WTC11 (cell line): ENCODE measurements around the gene RAP1GDS1. TPM values are rescaled to one million over a fixed set of nuclear protein-coding genes. Genes with fewer than 3 reads are reported as not detected.
A peak's percentile ranks its signal among the peaks of the same experiment; 100 is the strongest.

Experiments used
- ATAC-seq: fragments of 200-7000 bp; cut with Tn5 transposase; 2 replicates; pipeline ENCODE4 v1.10.0; 2021; ENCODE audit warnings: mild to moderate bottlenecking, moderate library complexity
- CTCF ChIA-PET: fragments of 300-600 bp; sonication (Branson Sonifier 250); formaldehyde crosslinking; loops from one replicate; lab custom pipeline; 2021; ENCODE audit warnings: antibody characterized with exemption; lab: Charles Lee
- POLR2A ChIA-PET: fragments of 350-600 bp; sonication (Branson Sonifier 250); formaldehyde crosslinking; loops from one replicate; lab custom pipeline; 2021; ENCODE audit warnings: antibody characterized with exemption; lab: Charles Lee
- DNase-seq: peaks from one replicate; pipeline ENCODE4 v3.0.0; 2021; ENCODE audit warnings: low spot score
- H3K27ac Mint-ChIP-seq: 2 replicates; pipeline ENCODE4 v1.8.0; 2021; ENCODE audit warnings: mixed read lengths
- H3K27me3 Mint-ChIP-seq: 2 replicates; pipeline ENCODE4 v1.8.0; 2021; ENCODE audit warnings: low read depth, mild to moderate bottlenecking, moderate library complexity, mixed read lengths
- H3K36me3 Mint-ChIP-seq: 2 replicates; pipeline ENCODE4 v1.8.0; 2021; ENCODE audit warnings: mixed read lengths
- H3K4me1 Mint-ChIP-seq: 2 replicates; pipeline ENCODE4 v1.8.0; 2022; ENCODE audit warnings: mixed read lengths
- H3K4me3 Mint-ChIP-seq: 2 replicates; pipeline ENCODE4 v1.8.0; 2021; ENCODE audit warnings: mild to moderate bottlenecking, moderate library complexity, mixed read lengths
- H3K9me3 Mint-ChIP-seq: 2 replicates; pipeline ENCODE4 v1.8.0; 2021; ENCODE audit warnings: mixed read lengths
- ETV6 ChIP-seq: sonication (generic); formaldehyde crosslinking; IDR thresholded peaks from 2 replicates; pipeline ENCODE4 v1.8.1; 2022; ENCODE audit warnings: mild to moderate bottlenecking, missing genetic modification reagents
- JUN ChIP-seq: sonication (generic); formaldehyde crosslinking; IDR thresholded peaks from 2 replicates; pipeline ENCODE4 v1.8.0; 2023; ENCODE audit warnings: mild to moderate bottlenecking, missing genetic modification reagents
- MYBL2 ChIP-seq: sonication (generic); formaldehyde crosslinking; IDR thresholded peaks from 2 replicates; pipeline ENCODE4 v1.8.1; 2023; ENCODE audit warnings: mild to moderate bottlenecking, moderate library complexity, missing genetic modification reagents
- PRRX2 ChIP-seq: fragments of 250-450 bp; sonication (Bioruptor Pico); IDR thresholded peaks from 2 replicates; pipeline ENCODE4 v1.8.0; 2021; ENCODE audit warnings: mild to moderate bottlenecking
- SOX15 ChIP-seq: fragments of 250-450 bp; sonication (Bioruptor Pico); IDR thresholded peaks from 2 replicates; pipeline ENCODE4 v1.9.0; 2021; ENCODE audit warnings: mild to moderate bottlenecking
- TP53 ChIP-seq: sonication (generic); formaldehyde crosslinking; IDR thresholded peaks from 2 replicates; pipeline ENCODE4 v1.8.1; 2023; ENCODE audit warnings: mild to moderate bottlenecking, missing genetic modification reagents
- ZNF138 ChIP-seq: sonication (generic); formaldehyde crosslinking; conservative IDR thresholded peaks from 2 replicates; pipeline ENCODE4 v1.8.1; 2022; ENCODE audit warnings: mild to moderate bottlenecking, moderate library complexity, missing genetic modification reagents
- ZNF219 ChIP-seq: sonication (generic); formaldehyde crosslinking; IDR thresholded peaks from 2 replicates; pipeline ENCODE4 v1.8.0; 2023; ENCODE audit warnings: missing genetic modification reagents, mild to moderate bottlenecking, borderline replicate concordance
- ZNF263 ChIP-seq: sonication (generic); formaldehyde crosslinking; IDR thresholded peaks from 2 replicates; pipeline ENCODE4 v1.8.1; 2022; ENCODE audit warnings: low read depth, mild to moderate bottlenecking, moderate library complexity, missing genetic modification reagents
- ZNF396 ChIP-seq: fragments of 250-450 bp; sonication (Bioruptor Pico); IDR thresholded peaks from 2 replicates; pipeline ENCODE4 v1.8.0; 2021; ENCODE audit warnings: mild to moderate bottlenecking, moderate library complexity, borderline replicate concordance
- ZNF416 ChIP-seq: fragments of 250-450 bp; sonication (Bioruptor Pico); IDR thresholded peaks from 2 replicates; pipeline ENCODE4 v1.9.0; 2021; ENCODE audit warnings: mild to moderate bottlenecking, inconsistent platforms
- ZNF423 ChIP-seq: fragments of 250-450 bp; sonication (Bioruptor Pico); IDR thresholded peaks from 2 replicates; pipeline ENCODE4 v2.1.2; 2022; ENCODE audit warnings: mild to moderate bottlenecking, moderate library complexity
- ZNF671 ChIP-seq: fragments of 250-450 bp; sonication (Bioruptor Pico); IDR thresholded peaks from 2 replicates; pipeline ENCODE4 v1.8.0; 2021; ENCODE audit warnings: mild to moderate bottlenecking
- total RNA-seq: library from RNA; stranded (reverse); gene quantifications from 3 replicates; pipeline ENCODE4 v1.2.3, GENCODE V29; 2021
- TF ChIP-seq, protein P1 (sequence below): sonication (generic); formaldehyde crosslinking; IDR thresholded peaks from 2 replicates; pipeline ENCODE4 v1.8.0; 2022; ENCODE audit warnings: missing genetic modification reagents
- TF ChIP-seq, protein P2 (sequence below): sonication (generic); formaldehyde crosslinking; IDR thresholded peaks from 2 replicates; pipeline ENCODE4 v1.8.0; 2023; ENCODE audit warnings: missing genetic modification reagents
- TF ChIP-seq, protein P3 (sequence below): sonication (generic); formaldehyde crosslinking; IDR thresholded peaks from 2 replicates; pipeline ENCODE4 v1.8.1; 2023; ENCODE audit warnings: mild to moderate bottlenecking, missing genetic modification reagents, moderate library complexity
- TF ChIP-seq, protein P4 (sequence below): fragments of 250-450 bp; sonication (Bioruptor Pico); IDR thresholded peaks from 2 replicates; pipeline ENCODE4 v1.8.0; 2021; ENCODE audit warnings: mild to moderate bottlenecking
- TF ChIP-seq, protein P5 (sequence below): sonication (generic); formaldehyde crosslinking; IDR thresholded peaks from 2 replicates; pipeline ENCODE4 v1.8.0; 2023; ENCODE audit warnings: mild to moderate bottlenecking, missing genetic modification reagents
- TF ChIP-seq, protein P6 (sequence below): sonication (generic); formaldehyde crosslinking; IDR thresholded peaks from 2 replicates; pipeline ENCODE4 v1.8.1; 2023; ENCODE audit warnings: mild to moderate bottlenecking, missing genetic modification reagents, borderline replicate concordance

RAP1GDS1 gene
- total RNA-seq, 1 experiment from 2014 or later = 29.9 TPM

DNA sequence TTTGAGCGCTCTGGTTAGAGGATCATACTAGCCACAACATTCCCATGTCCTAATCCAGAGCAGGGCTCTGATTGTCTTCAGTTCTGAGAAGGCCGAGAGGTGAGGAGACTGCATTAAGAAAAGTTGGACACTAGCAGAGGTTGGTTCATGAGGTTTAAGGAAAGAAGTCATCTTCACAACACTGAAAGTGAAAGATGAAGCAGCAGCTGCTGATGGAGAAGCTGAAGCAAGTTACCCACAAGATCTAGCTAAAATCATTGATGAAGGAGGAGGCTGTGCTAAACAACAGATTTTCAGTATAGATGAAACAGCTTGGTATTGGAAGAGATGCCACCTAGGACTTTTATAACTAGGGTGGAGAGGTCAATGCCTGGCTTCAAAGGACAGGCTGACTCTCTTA is 36.8 kb downstream of the RAP1GDS1 start:
- Mint-ChIP-seq H3K36me3 (peaks cover 21% of the 10 kb centered on the region), H3K4me1 (no peaks in the 10 kb centered on the region), H3K27ac (peak overlapping the region; percentile 30; the same call in 1 of the 2 replicates), H3K9me3 (peaks cover 16% of the 10 kb centered on the region), H3K4me3 (no peak overlapping the region), H3K27me3 (no peaks in the 10 kb centered on the region)
- ATAC-seq (no peak), DNase-seq (no peak)
- TF ChIP-seq, protein P1, sequence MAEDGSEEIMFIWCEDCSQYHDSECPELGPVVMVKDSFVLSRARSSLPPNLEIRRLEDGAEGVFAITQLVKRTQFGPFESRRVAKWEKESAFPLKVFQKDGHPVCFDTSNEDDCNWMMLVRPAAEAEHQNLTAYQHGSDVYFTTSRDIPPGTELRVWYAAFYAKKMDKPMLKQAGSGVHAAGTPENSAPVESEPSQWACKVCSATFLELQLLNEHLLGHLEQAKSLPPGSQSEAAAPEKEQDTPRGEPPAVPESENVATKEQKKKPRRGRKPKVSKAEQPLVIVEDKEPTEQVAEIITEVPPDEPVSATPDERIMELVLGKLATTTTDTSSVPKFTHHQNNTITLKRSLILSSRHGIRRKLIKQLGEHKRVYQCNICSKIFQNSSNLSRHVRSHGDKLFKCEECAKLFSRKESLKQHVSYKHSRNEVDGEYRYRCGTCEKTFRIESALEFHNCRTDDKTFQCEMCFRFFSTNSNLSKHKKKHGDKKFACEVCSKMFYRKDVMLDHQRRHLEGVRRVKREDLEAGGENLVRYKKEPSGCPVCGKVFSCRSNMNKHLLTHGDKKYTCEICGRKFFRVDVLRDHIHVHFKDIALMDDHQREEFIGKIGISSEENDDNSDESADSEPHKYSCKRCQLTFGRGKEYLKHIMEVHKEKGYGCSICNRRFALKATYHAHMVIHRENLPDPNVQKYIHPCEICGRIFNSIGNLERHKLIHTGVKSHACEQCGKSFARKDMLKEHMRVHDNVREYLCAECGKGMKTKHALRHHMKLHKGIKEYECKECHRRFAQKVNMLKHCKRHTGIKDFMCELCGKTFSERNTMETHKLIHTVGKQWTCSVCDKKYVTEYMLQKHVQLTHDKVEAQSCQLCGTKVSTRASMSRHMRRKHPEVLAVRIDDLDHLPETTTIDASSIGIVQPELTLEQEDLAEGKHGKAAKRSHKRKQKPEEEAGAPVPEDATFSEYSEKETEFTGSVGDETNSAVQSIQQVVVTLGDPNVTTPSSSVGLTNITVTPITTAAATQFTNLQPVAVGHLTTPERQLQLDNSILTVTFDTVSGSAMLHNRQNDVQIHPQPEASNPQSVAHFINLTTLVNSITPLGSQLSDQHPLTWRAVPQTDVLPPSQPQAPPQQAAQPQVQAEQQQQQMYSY = no peak
- TF ChIP-seq, protein P2, sequence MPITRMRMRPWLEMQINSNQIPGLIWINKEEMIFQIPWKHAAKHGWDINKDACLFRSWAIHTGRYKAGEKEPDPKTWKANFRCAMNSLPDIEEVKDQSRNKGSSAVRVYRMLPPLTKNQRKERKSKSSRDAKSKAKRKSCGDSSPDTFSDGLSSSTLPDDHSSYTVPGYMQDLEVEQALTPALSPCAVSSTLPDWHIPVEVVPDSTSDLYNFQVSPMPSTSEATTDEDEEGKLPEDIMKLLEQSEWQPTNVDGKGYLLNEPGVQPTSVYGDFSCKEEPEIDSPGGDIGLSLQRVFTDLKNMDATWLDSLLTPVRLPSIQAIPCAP = no peak
- TF ChIP-seq, protein P3, sequence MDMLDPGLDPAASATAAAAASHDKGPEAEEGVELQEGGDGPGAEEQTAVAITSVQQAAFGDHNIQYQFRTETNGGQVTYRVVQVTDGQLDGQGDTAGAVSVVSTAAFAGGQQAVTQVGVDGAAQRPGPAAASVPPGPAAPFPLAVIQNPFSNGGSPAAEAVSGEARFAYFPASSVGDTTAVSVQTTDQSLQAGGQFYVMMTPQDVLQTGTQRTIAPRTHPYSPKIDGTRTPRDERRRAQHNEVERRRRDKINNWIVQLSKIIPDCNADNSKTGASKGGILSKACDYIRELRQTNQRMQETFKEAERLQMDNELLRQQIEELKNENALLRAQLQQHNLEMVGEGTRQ (CRISPR knock-in tag) = no peak
- TF ChIP-seq, protein P4, sequence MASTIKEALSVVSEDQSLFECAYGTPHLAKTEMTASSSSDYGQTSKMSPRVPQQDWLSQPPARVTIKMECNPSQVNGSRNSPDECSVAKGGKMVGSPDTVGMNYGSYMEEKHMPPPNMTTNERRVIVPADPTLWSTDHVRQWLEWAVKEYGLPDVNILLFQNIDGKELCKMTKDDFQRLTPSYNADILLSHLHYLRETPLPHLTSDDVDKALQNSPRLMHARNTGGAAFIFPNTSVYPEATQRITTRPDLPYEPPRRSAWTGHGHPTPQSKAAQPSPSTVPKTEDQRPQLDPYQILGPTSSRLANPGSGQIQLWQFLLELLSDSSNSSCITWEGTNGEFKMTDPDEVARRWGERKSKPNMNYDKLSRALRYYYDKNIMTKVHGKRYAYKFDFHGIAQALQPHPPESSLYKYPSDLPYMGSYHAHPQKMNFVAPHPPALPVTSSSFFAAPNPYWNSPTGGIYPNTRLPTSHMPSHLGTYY (CRISPR knock-in tag) = no peak
- TF ChIP-seq ZNF263 (CRISPR knock-in tag) (no peak), ZNF671 (CRISPR knock-in tag) (no peak), ZNF219 (no peak), TP53 (CRISPR knock-in tag) (no peak)
- ChIA-PET POLR2A (no interaction called here), CTCF (no interaction called here)

DNA sequence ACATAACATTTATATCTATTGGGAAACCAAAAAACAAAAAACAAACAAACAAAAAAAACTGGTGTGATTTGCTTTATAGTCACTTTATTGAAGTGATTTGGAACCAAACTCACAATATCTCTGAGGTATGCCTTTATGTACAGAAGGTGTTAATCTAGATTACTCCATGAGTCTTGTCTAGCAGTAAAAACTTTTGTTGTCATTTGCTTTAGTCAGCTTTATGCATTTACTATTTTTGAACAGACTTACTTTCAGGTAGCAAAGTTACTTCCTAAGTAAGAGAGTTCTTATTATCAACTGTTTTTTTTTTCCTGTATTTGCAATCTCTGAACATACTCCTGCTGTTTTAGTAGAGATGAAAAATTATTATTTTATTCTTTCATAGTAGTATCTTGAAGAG is 39.5 kb downstream of the RAP1GDS1 start:
- Mint-ChIP-seq H3K27me3 (no peaks in the 10 kb centered on the region), H3K36me3 (peaks cover 32% of the 10 kb centered on the region), H3K9me3 (peaks cover 33% of the 10 kb centered on the region), H3K4me3 (no peak overlapping the region), H3K27ac (no peak overlapping the region), H3K4me1 (no peaks in the 10 kb centered on the region)
- ChIA-PET CTCF (no interaction called here), POLR2A (no interaction called here)
- DNase-seq = no peak
- ATAC-seq = no peak
- TF ChIP-seq ZNF423 (no peak), PRRX2 (no peak), ZNF138 (no peak), SOX15 (no peak), ETV6 (CRISPR knock-in tag) (no peak), JUN (CRISPR knock-in tag) (no peak), ZNF396 (CRISPR knock-in tag) (no peak), ZNF416 (no peak), MYBL2 (CRISPR knock-in tag) (no peak), ZNF219 (no peak)
- TF ChIP-seq, protein P5, sequence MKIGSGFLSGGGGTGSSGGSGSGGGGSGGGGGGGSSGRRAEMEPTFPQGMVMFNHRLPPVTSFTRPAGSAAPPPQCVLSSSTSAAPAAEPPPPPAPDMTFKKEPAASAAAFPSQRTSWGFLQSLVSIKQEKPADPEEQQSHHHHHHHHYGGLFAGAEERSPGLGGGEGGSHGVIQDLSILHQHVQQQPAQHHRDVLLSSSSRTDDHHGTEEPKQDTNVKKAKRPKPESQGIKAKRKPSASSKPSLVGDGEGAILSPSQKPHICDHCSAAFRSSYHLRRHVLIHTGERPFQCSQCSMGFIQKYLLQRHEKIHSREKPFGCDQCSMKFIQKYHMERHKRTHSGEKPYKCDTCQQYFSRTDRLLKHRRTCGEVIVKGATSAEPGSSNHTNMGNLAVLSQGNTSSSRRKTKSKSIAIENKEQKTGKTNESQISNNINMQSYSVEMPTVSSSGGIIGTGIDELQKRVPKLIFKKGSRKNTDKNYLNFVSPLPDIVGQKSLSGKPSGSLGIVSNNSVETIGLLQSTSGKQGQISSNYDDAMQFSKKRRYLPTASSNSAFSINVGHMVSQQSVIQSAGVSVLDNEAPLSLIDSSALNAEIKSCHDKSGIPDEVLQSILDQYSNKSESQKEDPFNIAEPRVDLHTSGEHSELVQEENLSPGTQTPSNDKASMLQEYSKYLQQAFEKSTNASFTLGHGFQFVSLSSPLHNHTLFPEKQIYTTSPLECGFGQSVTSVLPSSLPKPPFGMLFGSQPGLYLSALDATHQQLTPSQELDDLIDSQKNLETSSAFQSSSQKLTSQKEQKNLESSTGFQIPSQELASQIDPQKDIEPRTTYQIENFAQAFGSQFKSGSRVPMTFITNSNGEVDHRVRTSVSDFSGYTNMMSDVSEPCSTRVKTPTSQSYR (CRISPR knock-in tag) = no peak
- TF ChIP-seq, protein P6, sequence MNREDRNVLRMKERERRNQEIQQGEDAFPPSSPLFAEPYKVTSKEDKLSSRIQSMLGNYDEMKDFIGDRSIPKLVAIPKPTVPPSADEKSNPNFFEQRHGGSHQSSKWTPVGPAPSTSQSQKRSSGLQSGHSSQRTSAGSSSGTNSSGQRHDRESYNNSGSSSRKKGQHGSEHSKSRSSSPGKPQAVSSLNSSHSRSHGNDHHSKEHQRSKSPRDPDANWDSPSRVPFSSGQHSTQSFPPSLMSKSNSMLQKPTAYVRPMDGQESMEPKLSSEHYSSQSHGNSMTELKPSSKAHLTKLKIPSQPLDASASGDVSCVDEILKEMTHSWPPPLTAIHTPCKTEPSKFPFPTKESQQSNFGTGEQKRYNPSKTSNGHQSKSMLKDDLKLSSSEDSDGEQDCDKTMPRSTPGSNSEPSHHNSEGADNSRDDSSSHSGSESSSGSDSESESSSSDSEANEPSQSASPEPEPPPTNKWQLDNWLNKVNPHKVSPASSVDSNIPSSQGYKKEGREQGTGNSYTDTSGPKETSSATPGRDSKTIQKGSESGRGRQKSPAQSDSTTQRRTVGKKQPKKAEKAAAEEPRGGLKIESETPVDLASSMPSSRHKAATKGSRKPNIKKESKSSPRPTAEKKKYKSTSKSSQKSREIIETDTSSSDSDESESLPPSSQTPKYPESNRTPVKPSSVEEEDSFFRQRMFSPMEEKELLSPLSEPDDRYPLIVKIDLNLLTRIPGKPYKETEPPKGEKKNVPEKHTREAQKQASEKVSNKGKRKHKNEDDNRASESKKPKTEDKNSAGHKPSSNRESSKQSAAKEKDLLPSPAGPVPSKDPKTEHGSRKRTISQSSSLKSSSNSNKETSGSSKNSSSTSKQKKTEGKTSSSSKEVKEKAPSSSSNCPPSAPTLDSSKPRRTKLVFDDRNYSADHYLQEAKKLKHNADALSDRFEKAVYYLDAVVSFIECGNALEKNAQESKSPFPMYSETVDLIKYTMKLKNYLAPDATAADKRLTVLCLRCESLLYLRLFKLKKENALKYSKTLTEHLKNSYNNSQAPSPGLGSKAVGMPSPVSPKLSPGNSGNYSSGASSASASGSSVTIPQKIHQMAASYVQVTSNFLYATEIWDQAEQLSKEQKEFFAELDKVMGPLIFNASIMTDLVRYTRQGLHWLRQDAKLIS = no peak
- TF ChIP-seq, protein P1 = no peak
